Right lung (tissue), 10 donors: Measurements from ENCODE around the gene NDUFS7. TPM values are rescaled to one million over a fixed set of nuclear protein-coding genes. Genes with fewer than 3 reads are reported as not detected.
A peak's percentile ranks its signal among the peaks of the same experiment; 100 is the strongest.

Experiments used
- DNase-seq, 2 donors: peaks; one replicate each; pipeline ENCODE4 v3.0.0-alpha.2; 2013
- long read RNA-seq, 8 donors: transcript quantifications; one replicate each; lab custom pipeline, GENCODE V29; 2026
- polyA plus RNA-seq, 5 donors: library from polyadenylated mRNA; unstranded; fragments of 120-200 nt; gene quantifications; one replicate each; pipeline versions ENCODE4 v1.2.1 to v1.2.3, GENCODE V29; 2013; ENCODE audit warnings: inconsistent platforms in 1 of 5, low replicate concordance in 1 of 5; ENCODE audit not compliant: insufficient read length in 5 of 5, insufficient read depth in 1 of 5

The NDUFS7 gene
- 10 to 100 TPM; 29.8 to 76.5 (median 37.8) TPM for polyA plus RNA-seq
- long read RNA-seq, donor 1, transcript NDUFS7-217 (1 exons, 3,743 nt), result minor isoform, 8 of 94 reads
- long read RNA-seq, donor 1, transcript NDUFS7-201 (8 exons, 1,039 nt), result major isoform, 52 of 94 reads
- long read RNA-seq, donor 1, partial matches to known transcripts, result 31 of 94 reads
- long read RNA-seq, donor 1, other reads (novel, unspliced or antisense), result 0 of 94 reads
- long read RNA-seq, donor 2, transcript NDUFS7-201 (8 exons, 1,039 nt), result major isoform, 26 of 37 reads
- long read RNA-seq, donor 2, partial matches to known transcripts, result 7 of 37 reads
- long read RNA-seq, donor 2, other reads (novel, unspliced or antisense), result 0 of 37 reads
- long read RNA-seq, donor 3, transcript NDUFS7-217 (1 exons, 3,743 nt), result minor isoform, 12 of 66 reads
- long read RNA-seq, donor 3, transcript NDUFS7-201 (8 exons, 1,039 nt), result major isoform, 39 of 66 reads
- long read RNA-seq, donor 3, partial matches to known transcripts, result 12 of 66 reads
- long read RNA-seq, donor 3, other reads (novel, unspliced or antisense), result 0 of 66 reads
- long read RNA-seq, donor 4, transcript NDUFS7-201 (8 exons, 1,039 nt), result major isoform, 24 of 40 reads
- long read RNA-seq, donor 4, transcript NDUFS7-217 (1 exons, 3,743 nt), result minor isoform, 8 of 40 reads
- long read RNA-seq, donor 4, partial matches to known transcripts, result 5 of 40 reads
- long read RNA-seq, donor 4, other reads (novel, unspliced or antisense), result 0 of 40 reads
- long read RNA-seq, donor 5, transcript NDUFS7-217 (1 exons, 3,743 nt), result minor isoform, 9 of 77 reads
- long read RNA-seq, donor 5, transcript NDUFS7-201 (8 exons, 1,039 nt), result major isoform, 49 of 77 reads
- long read RNA-seq, donor 5, partial matches to known transcripts, result 16 of 77 reads
- long read RNA-seq, donor 5, other reads (novel, unspliced or antisense), result 0 of 77 reads
- long read RNA-seq, donor 6, transcript NDUFS7-201 (8 exons, 1,039 nt), result major isoform, 62 of 89 reads
- long read RNA-seq, donor 6, transcript NDUFS7-217 (1 exons, 3,743 nt), result minor isoform, 5 of 89 reads
- long read RNA-seq, donor 6, partial matches to known transcripts, result 12 of 89 reads
- long read RNA-seq, donor 6, other reads (novel, unspliced or antisense), result 5 of 89 reads
- long read RNA-seq, donor 7, transcript NDUFS7-201 (8 exons, 1,039 nt), result major isoform, 39 of 49 reads
- long read RNA-seq, donor 7, transcript NDUFS7-217 (1 exons, 3,743 nt), result minor isoform, 9 of 49 reads
- long read RNA-seq, donor 7, partial matches to known transcripts, result 0 of 49 reads
- long read RNA-seq, donor 7, other reads (novel, unspliced or antisense), result 0 of 49 reads
- long read RNA-seq, donor 8, transcript NDUFS7-201 (8 exons, 1,039 nt), result major isoform, 13 of 16 reads
- long read RNA-seq, donor 8, partial matches to known transcripts, result 0 of 16 reads
- long read RNA-seq, donor 8, other reads (novel, unspliced or antisense), result 0 of 16 reads

- peak; percentile 92 to 96 for DNase-seq
Observed at GRCh38 chr19:1383312-1384084, at the start of gene NDUFS7. TSS of gene NDUFS7 (plus strand) at chr19:1383907. CDS start at chr19:1383927, 20 bp downstream.

DNA sequence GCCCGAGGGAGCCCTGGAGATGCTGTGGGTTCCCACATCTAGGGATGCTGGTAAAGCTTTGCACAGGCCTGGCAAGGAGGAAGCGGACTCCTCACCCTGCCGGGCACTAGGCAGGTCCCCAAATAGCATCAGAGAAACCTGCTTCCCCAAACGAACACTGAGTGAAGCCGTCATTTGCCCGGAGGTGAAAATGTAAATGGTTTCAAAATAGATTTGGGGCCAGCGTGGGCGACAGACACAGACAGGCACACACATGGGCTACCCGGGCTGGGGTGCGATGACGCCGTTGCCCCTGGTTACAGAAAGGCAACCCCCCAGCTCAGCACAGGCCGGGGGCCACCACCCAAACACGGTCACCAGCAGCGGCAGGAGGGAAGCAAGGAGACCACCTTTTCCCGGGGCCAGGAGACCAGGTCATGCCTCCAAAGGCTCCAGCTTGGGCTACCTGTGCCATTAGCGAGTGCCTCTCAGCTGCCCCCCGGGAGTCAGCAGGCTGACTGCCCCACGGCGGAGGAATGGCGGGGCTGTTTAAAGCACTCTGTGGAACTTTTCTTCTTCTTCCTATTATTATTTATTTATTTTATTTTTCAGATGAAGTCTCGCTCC, 47.5 kb upstream of the NDUFS7 start:
- no peak for DNase-seq

- DNase-seq, result no peak
Observed at GRCh38 chr19:1340681-1341469, 42.8 kb upstream of the NDUFS7 start.

DNA sequence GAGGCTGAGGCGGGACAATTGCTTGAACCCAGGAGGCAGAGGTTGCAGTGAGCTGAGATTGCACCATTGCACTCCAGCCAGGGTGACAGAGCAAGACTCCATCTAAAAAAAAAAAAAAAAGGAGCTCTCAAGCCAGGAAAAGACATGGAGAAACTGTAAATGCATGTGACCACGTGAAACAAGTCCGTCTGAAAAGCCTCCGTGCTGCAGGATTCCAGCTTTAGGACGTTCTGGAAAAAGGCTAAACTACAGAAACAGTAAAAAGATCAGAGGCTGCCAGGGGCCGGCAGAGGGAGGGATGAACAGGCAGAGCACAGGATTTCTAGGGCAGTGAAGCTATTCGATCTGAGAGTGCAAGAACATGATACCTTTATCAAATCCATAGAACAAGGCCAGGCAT, 40.7 kb upstream of the NDUFS7 start:
- DNase-seq, result no peak

- no peak for DNase-seq
Observed at GRCh38 chr19:1349211-1349610, 34.5 kb upstream of the NDUFS7 start.

- no peak for DNase-seq
Observed at GRCh38 chr19:1350867-1351266, 32.8 kb upstream of the NDUFS7 start.

- no peak for DNase-seq
Observed at GRCh38 chr19:1351381-1351851, 32.3 kb upstream of the NDUFS7 start.

- no peak for DNase-seq
Observed at GRCh38 chr19:1353144-1353543, 30.6 kb upstream of the NDUFS7 start.

GRCh38 chr19:1354970-1355567, 28.6 kb upstream of the NDUFS7 start:
- DNase-seq, result no peak

GRCh38 chr19:1355568-1356507, 27.9 kb upstream of the NDUFS7 start:
- DNase-seq, result peak; percentile 48 to 52

- no peak for DNase-seq
Observed at GRCh38 chr19:1356508-1356865, 27.2 kb upstream of the NDUFS7 start.

- no peak for DNase-seq
Observed at GRCh38 chr19:1357531-1358109, 26.1 kb upstream of the NDUFS7 start.

- no peak for DNase-seq
Observed at GRCh38 chr19:1360126-1360817, 23.4 kb upstream of the NDUFS7 start.

- peak; percentile 60 to 69 for DNase-seq
Observed at GRCh38 chr19:1360818-1361461, 22.8 kb upstream of the NDUFS7 start.

DNA sequence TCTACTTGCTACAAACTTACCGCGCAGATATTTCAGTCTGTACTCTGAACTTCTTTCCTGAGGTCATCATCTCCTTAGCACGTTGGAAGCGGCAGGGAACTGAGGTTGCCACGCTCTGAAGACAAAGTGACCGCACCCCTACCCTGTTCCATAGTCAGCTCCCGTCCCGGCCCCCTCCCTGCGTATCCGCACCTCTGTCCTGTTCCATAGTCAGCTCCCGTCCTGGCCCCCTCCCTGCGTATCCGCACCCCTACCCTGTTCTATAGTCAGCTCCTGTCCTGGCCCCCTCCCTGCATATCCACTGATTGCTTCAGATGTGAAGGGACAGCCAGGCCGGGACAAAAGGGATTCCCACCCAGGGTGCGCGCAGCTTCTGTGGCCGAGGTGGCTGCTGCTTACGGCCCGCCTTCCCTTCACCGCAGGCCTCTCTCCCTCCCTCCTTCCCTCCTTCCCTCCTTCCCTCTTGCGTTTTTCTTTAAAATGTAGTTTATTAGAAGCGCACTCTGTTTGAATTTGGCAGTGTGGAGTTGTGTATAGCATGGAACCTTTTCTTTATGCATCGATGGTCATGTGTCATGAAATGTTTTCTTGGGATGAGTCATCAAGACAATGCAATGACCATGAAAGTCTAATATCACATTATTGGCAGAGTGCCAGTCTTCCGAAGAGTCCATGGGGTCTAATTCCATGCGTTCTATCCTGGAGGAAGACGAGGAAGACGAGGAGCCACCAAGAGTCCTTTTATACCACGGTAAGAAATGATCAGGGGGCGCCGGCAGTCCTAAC, 21.9 kb upstream of the NDUFS7 start:
- DNase-seq, result no peak
